Measurements from ENCODE around the gene HOXB6.

Gene HOXB6

GRCh38 chr17:48551214-48551555, 53.6 kb downstream of the HOXB6 start:
- DNase-seq: no peak

- DNase-seq: no peak
Measured at GRCh38 chr17:48550502-48551213, 54.1 kb downstream of the HOXB6 start.

- DNase-seq: no peak
Measured at GRCh38 chr17:48549914-48550501, 54.8 kb downstream of the HOXB6 start.

- DNase-seq: no peak
Measured at GRCh38 chr17:48549281-48549630, 55.5 kb downstream of the HOXB6 start.

GRCh38 chr17:48548523-48549280, 56.1 kb downstream of the HOXB6 start:
- DNase-seq: no peak

GRCh38 chr17:48547808-48548522, 56.8 kb downstream of the HOXB6 start:
- DNase-seq: peak; percentile 62

GRCh38 chr17:48546924-48547807, 57.6 kb downstream of the HOXB6 start:
- DNase-seq: no peak

GRCh38 chr17:48546137-48546923, 58.5 kb downstream of the HOXB6 start:
- DNase-seq: no peak

Data from CD4-positive, alpha-beta T cell treated with Interleukin-17A for 1 hour (primary cell).